T-helper 1 cell treated with Interleukin-12 subunit alpha and Interleukin-12 subunit beta and Interleukin-4 antibody, amounts not matched to agents 30 ng/mL and 1 ng/mL, for 36 hours (primary cell): ENCODE measurements around the gene RPS23. TPM values are rescaled to one million over a fixed set of nuclear protein-coding genes. Genes with fewer than 3 reads are reported as not detected.
"Not testable (repeated sequence)": the region's sequence is repeated elsewhere in the genome, so short reads cannot be mapped to it uniquely, and the experiment has no call there.

Source experiments
- intact Hi-C: fragments of 100-400 bp; cut with micrococcal nuclease; formaldehyde crosslinking; loops from one replicate; pipeline ENCODE4 v1.15.1; 2024
- total RNA-seq: library from RNA; stranded (reverse); gene quantifications from 2 replicates; pipeline ENCODE4 v1.2.3, GENCODE V29; 2022

Gene RPS23
- total RNA-seq, 1 donor from 2014 or later = 1,910 TPM

DNA sequence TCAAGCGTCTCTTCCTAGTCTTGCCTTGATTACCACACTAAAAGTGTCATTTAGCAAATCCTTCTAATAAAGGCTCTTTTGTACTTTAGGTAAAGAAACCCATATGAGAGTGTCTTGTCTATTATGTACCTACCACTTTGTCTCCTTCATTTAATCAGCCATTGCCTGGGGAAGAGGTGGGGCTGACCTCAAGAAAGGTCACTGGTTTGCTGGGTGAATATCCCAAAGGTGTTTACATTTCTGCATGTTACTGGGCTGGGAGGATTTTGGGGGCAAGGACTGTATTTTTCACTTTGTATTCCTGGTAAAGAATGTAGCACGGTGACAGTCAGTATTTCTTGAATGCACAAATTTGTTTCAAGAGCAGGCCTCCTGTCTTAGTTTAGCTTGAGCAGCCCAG lies 11.9 kb upstream of the RPS23 start:
- intact Hi-C loops = no loop called here

GRCh38 chr5:82287625-82288024 lies 9.5 kb upstream of the RPS23 start:
- intact Hi-C loops = no loop called here

GRCh38 chr5:82285206-82285605 lies 7.1 kb upstream of the RPS23 start:
- intact Hi-C loops = no loop called here

GRCh38 chr5:82283893-82284292 lies 5.7 kb upstream of the RPS23 start:
- intact Hi-C loops = no loop called here

DNA sequence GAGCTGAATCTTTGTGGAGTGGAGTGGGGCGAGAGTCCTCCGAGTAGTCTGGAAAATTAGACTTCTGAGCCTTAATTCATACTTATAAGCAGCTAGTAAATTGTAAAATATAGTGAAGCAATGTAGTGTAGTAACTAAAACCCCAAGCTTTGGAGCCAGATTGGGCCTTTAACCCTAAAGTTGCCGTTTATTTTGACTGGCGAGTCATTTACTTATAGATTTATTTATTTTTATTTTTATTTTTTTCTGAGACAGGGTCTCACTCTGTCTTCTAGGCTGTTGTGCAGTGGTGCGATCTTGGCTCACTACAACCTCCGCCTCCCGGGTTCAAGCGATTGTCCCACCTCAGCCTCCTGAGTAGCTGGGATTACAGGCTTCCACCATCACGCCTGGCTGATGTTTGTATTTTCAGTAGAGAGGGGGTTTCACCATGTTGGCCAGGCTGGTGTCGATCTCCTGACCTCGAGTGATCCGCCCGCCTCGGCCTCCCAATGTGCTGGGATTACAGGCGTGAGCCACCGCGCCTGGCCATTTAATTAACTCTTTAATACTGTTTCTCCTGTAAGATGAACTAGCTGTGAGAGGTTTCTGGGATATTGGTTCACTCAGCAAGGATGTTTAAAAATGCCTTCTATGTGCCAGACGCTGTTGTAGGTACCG lies 687 bp upstream of the RPS23 start:
- intact Hi-C loops = loop anchor here (1.0 to 5.0 kb wide), 11 partner anchors 78 to 1872 kb away; partner anchors contain the start of genes DHFR, MSH3, SSBP2 and TMEM167A

GRCh38 chr5:82277613-82277986 lies 554 bp downstream of the RPS23 start:
- intact Hi-C loops = loop anchor here (5.0 kb wide), 1 partner anchor 855 kb away; no protein-coding TSS in a partner anchor

DNA sequence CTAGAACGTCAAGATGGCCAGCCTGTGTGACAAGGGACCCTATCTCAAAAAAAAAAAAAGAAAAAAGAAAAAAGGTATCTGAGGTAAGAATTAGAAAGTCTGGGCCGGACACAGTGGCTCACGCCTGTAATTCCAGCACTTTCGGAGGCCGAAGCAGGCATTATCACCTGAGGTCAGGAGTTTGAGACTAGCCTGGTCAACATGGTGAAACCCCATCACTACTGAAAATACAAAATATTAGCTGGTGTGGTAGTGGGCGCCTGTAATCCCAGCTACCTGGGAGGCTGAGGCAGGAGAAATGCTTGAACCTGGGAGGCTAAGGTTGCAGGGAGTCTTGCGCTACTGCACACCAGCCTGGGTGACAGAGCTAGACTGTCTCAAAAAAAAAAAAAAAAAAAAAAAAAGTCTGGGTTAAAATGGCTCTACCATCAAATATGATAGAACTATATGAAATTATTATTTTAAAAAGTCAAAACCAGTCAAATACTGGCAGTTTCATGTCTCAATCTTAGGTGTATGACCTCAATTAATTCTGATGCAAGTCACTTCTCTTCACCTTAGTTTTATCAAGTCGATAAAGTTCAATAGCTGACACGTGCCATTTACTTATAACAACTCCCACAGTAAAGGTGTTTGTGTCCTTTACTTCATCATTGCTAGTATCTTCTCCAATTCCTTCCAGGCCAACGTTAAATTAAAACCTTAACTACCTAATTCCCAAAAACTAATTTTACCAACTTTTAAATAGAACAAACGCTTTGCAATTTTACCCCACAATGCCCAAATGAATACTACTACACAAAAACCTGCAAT lies 1.1 kb downstream of the RPS23 start:
- intact Hi-C loops = loop anchor here (5.0 kb wide), 1 partner anchor 855 kb away; no protein-coding TSS in a partner anchor

DNA sequence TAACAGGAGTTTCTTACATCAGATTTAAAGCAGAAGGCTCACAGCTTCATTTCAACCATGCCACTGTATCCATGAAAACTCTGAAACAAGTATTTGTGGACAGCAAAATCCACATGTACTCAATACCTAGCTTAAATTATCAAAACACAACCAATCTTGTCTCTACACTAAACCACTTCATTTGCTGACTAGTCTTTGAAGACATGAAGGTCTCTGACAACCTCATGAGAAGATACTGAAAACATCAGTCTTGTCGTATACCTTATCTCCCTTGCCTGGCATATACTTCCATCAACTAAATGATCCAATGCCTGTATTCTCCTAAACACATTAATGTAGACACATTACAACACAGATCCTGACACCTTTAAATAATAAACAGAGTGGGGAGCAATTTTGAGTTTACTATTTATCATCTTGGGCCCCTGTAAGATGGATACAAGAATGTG lies 2.9 kb downstream of the RPS23 start:
- intact Hi-C loops = loop anchor here (5.0 kb wide), 1 partner anchor 853 kb away; no protein-coding TSS in a partner anchor

DNA sequence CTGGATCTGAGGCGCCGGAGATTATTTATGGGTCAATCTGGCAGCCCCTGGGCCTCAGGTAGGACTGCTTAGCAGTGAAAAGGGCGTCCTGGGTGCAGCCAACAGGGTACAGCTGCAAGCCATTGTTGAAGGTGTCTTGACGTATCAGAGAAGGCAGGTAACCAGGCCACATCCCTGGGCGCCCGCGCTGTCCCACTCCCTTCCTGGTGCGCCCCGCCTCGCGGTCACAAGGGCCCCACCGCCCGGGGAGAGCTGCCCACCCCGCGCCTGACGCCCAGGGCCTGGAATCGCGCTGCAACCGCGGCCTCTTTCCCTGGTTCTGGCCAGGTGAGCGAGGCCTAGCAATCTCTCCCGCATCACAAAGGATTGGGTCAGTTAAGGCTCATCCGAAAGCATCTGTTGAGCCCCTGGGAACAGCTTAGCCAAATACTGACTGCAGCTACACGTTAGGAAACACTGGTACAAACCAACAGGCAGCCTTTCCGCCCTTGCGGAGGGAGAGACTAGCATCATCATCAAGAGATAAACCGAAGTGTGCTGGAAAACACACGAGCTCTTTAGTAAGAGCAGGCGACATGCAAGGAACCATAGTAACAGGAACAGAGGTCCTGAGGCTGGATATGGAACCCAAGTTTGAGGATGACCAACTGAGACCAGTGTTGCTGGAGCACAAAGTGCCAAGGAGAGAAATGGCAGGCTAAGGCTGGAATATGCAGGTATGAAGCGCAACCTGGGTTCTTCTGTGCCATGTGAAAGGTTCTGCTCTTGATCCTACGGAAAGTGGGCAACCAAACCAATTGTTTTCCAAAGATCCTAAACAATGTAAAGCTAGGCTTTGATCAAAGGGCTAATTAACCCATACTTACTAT lies 3.6 kb downstream of the RPS23 start:
- intact Hi-C loops = loop anchor here (5.0 kb wide), 1 partner anchor 852 kb away; no protein-coding TSS in a partner anchor

GRCh38 chr5:82273426-82273825 lies 4.7 kb downstream of the RPS23 start:
- intact Hi-C loops = not testable (repeated sequence)

- intact Hi-C loops = not testable (repeated sequence)
Observed at GRCh38 chr5:82272571-82273356, 5.4 kb downstream of the RPS23 start.

DNA sequence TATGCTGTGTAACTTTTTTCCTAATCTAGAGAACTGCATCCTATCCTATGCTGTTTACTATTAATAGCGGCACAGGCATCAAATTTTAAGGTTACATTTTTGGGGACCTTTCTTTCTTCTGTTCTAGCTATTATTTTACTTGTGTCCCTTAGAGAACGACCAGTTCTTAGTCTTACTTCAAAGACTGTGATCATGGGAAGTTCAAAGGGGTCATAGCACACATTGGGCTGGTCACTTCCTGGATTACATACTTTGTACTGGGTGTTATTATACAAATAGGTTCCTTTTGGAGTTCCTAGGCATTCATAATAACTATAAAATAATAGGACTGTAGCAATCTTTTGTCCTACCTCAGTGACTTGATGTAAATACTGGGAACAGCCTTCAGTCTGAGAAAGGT lies 8.8 kb downstream of the RPS23 start:
- intact Hi-C loops = not testable (repeated sequence)

DNA sequence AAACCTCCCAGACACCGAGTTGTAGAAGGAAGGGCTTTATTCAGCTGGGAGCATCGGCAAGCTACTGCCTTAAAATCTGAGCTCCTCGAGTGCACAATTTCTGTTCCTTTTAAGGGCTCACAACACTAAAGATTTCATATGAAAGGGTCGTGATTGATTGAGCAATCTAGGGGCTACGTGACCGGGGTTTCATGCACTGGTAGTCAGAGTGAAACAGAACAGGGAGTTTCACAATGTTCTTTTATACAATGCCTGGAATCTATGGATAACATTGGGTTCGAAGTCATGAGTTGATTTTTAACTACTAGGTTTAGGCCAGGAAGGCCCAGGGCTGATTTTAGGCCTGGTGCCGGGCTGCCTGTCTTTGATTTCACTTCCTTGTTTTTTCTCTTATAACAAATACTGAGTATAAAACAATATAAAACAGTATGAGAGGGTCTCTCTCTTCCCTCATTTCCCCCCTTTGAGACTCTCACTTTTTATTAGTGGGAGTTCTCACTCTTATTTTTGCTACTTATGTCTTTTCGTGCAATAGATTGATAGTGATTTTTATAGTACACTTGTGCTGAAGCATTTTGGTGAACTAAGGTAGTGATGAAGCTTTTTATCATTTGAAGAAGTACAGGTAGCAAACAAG lies 10.7 kb downstream of the RPS23 start:
- intact Hi-C loops = not testable (repeated sequence)

GRCh38 chr5:82265047-82265446 lies 13.1 kb downstream of the RPS23 start:
- intact Hi-C loops = no loop called here

DNA sequence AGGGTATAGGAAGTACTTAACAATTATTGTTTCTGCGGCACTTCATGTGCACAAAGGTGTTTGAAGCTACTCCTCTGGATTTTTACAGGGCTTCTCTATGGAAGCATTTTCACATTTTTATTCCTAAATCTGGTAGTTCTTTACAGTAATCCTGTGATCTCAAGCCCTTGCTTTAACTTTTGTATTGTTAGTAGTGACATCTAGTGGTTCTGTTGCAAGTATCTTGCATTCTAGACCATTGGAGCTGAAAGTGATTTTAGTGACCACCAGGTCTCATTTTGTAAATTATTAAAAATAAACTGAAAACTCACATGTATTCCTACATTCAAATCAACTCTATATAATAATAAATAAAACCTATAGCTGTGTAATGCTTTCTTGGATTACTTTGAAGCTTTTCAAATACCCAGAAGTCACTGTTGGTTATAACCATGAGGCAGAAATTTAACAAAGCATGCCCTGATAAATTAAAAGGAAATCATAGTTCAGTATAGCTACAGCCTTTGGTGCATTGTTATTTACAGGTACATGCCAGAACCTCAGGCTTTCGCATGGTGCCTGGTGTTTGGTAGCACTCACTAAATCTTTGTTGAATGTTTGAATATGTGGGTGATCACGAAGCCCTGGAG lies 18.9 kb downstream of the RPS23 start:
- intact Hi-C loops = no loop called here

- intact Hi-C loops = no loop called here
Observed at GRCh38 chr5:82257729-82258128, 20.4 kb downstream of the RPS23 start.

GRCh38 chr5:82257247-82257646 lies 20.9 kb downstream of the RPS23 start:
- intact Hi-C loops = no loop called here

GRCh38 chr5:82255844-82256243 lies 22.3 kb downstream of the RPS23 start:
- intact Hi-C loops = no loop called here

- intact Hi-C loops = no loop called here
Observed at GRCh38 chr5:82252744-82253143, 25.4 kb downstream of the RPS23 start.
